ENCODE measurements around the gene PUM2. TPM values are rescaled to one million over a fixed set of nuclear protein-coding genes. Genes with fewer than 3 reads are reported as not detected.

The PUM2 gene
- total and polyA plus RNA-seq, 2 of the 13 experiments (the other 11 are each of a cell fraction or from before 2014, with no cell fraction given), result 69.6 to 69.8 TPM

DNA sequence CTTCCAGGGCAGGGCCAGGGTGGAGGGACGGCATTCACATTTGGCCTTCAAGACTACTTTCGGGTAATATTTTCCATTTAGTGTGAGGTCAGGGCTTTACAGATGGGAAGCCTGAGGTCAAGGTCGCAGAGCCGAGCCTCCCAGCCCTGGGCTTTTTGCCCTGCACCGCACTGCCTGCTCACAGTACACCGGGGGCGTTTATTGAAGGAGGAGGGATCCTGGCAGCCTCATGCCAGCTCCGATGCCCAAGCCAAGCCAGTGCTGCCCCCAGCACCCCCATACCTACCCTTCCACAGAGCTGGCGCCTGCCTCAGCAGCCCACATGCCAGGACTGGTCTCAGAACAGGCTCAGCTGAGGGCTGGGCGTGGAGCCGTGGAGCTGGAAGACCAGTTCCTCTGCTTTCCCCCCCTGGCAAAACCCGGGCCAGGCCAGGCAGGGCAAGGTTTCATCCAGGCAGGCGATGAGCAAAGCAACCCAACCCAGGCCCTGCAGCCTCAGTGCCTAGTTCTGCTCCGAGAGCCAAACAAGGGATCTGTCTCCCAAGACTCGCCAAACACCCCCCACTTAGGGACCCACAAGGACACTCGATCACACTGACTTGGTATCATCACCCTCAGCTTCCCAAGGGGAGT is 137.7 kb downstream of the PUM2 start (continued):
- TF ChIP-seq BCL6 (CRISPR knock-in tag; IDR thresholded peaks at IDR 0.05) (peak; percentile 62; the same call in 1 of the 2 replicates), PITX1 (CRISPR knock-in tag; IDR thresholded peaks at IDR 0.05) (peak; percentile 74; the same call in 1 of the 2 replicates), GATAD2A (CRISPR knock-in tag; IDR thresholded peaks at IDR 0.05) (peak; percentile 67), ZNF749 (CRISPR knock-in tag; IDR thresholded peaks at IDR 0.05; ENCODE audit: borderline replicate concordance) (no peak), RBFOX2 (IDR thresholded peaks at IDR 0.05; ENCODE audit: low read depth, low read length) (0 out of 2 replicates have a peak, but pooled peaks have one; percentile 27), HOXD1 (CRISPR knock-in tag; IDR thresholded peaks at IDR 0.05) (no peak), PREB (CRISPR knock-in tag; IDR thresholded peaks at IDR 0.05) (no peak), HNF4A (CRISPR knock-in tag; IDR thresholded peaks at IDR 0.05) (peak; percentile 60), ISX (CRISPR knock-in tag; conservative IDR thresholded peaks at IDR 0.05) (no peak), ELF3 (CRISPR knock-in tag; IDR thresholded peaks at IDR 0.05) (no peak), ZNF781 (CRISPR knock-in tag; IDR thresholded peaks at IDR 0.05; ENCODE audit: borderline replicate concordance, not compliant biosample characterization) (no peak), ZNF740 (CRISPR knock-in tag; IDR thresholded peaks at IDR 0.05) (peak; percentile 73; the same call in 1 of the 2 replicates), ZNF556 (CRISPR knock-in tag; IDR thresholded peaks at IDR 0.05; ENCODE audit: borderline replicate concordance) (peak; percentile 62; the same call in 1 of the 2 replicates), NCOR1 (IDR thresholded peaks at IDR 0.05; ENCODE audit: borderline replicate concordance, low read length) (no peak; the same call in 1 of the 2 replicates), ZNF746 (CRISPR knock-in tag; IDR thresholded peaks at IDR 0.05) (peak; percentile 62; the same call in 1 of the 2 replicates), LCORL (IDR thresholded peaks at IDR 0.05) (no peak), LCORL (CRISPR knock-in tag; IDR thresholded peaks at IDR 0.05) (peak; percentile 86), ZNF547 (CRISPR knock-in tag; IDR thresholded peaks at IDR 0.05) (no peak; the same call in 1 of the 2 replicates), MED1 (CRISPR knock-in tag; IDR thresholded peaks at IDR 0.05) (peak; percentile 53; the same call in 1 of the 2 replicates), PAXIP1 (CRISPR knock-in tag; conservative IDR thresholded peaks at IDR 0.05) (peak; percentile 67), ZNF772 (CRISPR knock-in tag; IDR thresholded peaks at IDR 0.05) (no peak)
- TF ChIP-seq, protein P1, sequence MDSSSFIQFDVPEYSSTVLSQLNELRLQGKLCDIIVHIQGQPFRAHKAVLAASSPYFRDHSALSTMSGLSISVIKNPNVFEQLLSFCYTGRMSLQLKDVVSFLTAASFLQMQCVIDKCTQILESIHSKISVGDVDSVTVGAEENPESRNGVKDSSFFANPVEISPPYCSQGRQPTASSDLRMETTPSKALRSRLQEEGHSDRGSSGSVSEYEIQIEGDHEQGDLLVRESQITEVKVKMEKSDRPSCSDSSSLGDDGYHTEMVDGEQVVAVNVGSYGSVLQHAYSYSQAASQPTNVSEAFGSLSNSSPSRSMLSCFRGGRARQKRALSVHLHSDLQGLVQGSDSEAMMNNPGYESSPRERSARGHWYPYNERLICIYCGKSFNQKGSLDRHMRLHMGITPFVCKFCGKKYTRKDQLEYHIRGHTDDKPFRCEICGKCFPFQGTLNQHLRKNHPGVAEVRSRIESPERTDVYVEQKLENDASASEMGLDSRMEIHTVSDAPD (CRISPR knock-in tag; IDR thresholded peaks at IDR 0.05), result 0 out of 2 replicates have a peak, but pooled peaks have one; percentile 13
- TF ChIP-seq, protein P2, sequence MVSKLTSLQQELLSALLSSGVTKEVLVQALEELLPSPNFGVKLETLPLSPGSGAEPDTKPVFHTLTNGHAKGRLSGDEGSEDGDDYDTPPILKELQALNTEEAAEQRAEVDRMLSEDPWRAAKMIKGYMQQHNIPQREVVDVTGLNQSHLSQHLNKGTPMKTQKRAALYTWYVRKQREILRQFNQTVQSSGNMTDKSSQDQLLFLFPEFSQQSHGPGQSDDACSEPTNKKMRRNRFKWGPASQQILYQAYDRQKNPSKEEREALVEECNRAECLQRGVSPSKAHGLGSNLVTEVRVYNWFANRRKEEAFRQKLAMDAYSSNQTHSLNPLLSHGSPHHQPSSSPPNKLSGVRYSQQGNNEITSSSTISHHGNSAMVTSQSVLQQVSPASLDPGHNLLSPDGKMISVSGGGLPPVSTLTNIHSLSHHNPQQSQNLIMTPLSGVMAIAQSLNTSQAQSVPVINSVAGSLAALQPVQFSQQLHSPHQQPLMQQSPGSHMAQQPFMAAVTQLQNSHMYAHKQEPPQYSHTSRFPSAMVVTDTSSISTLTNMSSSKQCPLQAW (CRISPR knock-in tag; IDR thresholded peaks at IDR 0.05), result 0 out of 2 replicates have a peak, but pooled peaks have one; percentile 48
